C4-2B (cell line): Measurements from ENCODE around the gene STXBP5L.

Experiments used
- CTCF ChIP-seq: fragments of 450-650 bp; conservative IDR thresholded peaks from 2 replicates; pipeline ENCODE4 v1.5.1; 2017; ENCODE audit warnings: mild to moderate bottlenecking
- ZFX ChIP-seq: fragments of 450-650 bp; IDR thresholded peaks from 2 replicates; pipeline ENCODE4 v1.6.1; 2017

- TF ChIP-seq CTCF (no peak), ZFX (no peak)
These were observed 245.8 kb downstream of the STXBP5L start for GRCh38 chr3:121153851-121154250.
